Loucy (cell line): ENCODE results near the gene GUCD1.
"Not testable (repeated sequence)": the region's sequence is repeated elsewhere in the genome, so short reads cannot be mapped to it uniquely, and the experiment has no call there.

Source experiments
- H2AFZ ChIP-seq: fragments of 200-600 bp; sonication (generic); 2 replicates; pipeline ENCODE4 v1.6.0; 2016; ENCODE audit warnings: antibody characterized with exemption, mild to moderate bottlenecking, low read length, moderate library complexity
- H3F3A ChIP-seq: fragments of 200-600 bp; 2 replicates; pipeline ENCODE4 v1.6.0; 2016; ENCODE audit warnings: antibody characterized with exemption, low read depth, mild to moderate bottlenecking
- H3K27me3 ChIP-seq: fragments of 200-600 bp; sonication (generic); 2 replicates; pipeline ENCODE4 v1.6.1; 2014; ENCODE audit warnings: low read length, mild to moderate bottlenecking; ENCODE audit not compliant: insufficient read depth, poor library complexity, severe bottlenecking
- H3K36me3 ChIP-seq: fragments of 200-600 bp; sonication (generic); 2 replicates; pipeline ENCODE4 v1.6.1; 2016; ENCODE audit warnings: low read length; ENCODE audit not compliant: insufficient read depth
- H3K4me1 ChIP-seq: fragments of 200-600 bp; sonication (generic); 2 replicates; pipeline ENCODE4 v1.5.1; 2014; ENCODE audit warnings: low read length, mild to moderate bottlenecking; ENCODE audit not compliant: insufficient read depth, poor library complexity, severe bottlenecking
- H3K4me2 ChIP-seq: fragments of 200-600 bp; sonication (generic); 2 replicates; pipeline ENCODE4 v1.6.0; 2014; ENCODE audit warnings: antibody characterized with exemption, low read length, low read depth, mild to moderate bottlenecking; ENCODE audit not compliant: poor library complexity, severe bottlenecking
- H3K4me3 ChIP-seq: fragments of 200-600 bp; sonication (generic); 2 replicates; pipeline ENCODE4 v1.5.1; 2014; ENCODE audit warnings: low read length, mild to moderate bottlenecking, mixed read lengths; ENCODE audit not compliant: poor library complexity, severe bottlenecking
- H3K79me2 ChIP-seq: fragments of 200-600 bp; sonication (generic); 2 replicates; pipeline ENCODE4 v1.6.1; 2014; ENCODE audit warnings: low read length; ENCODE audit not compliant: insufficient read depth
- H3K9ac ChIP-seq: fragments of 200-600 bp; sonication (generic); 2 replicates; pipeline ENCODE4 v1.6.0; 2014; ENCODE audit warnings: mild to moderate bottlenecking, low read depth, low read length, moderate library complexity; ENCODE audit not compliant: poor library complexity, severe bottlenecking
- H3K9me2 ChIP-seq: fragments of 200-600 bp; sonication (generic); replicated peaks from 2 replicates; pipeline ENCODE4 v1.6.1; 2016; ENCODE audit warnings: low read depth, low read length, mixed read lengths
- H3K9me3 ChIP-seq: fragments of 200-600 bp; sonication (generic); 2 replicates; pipeline ENCODE4 v1.6.1; 2014; ENCODE audit warnings: mild to moderate bottlenecking, antibody characterized with exemption, low read length, low read depth; ENCODE audit not compliant: insufficient read depth
- H4K20me1 ChIP-seq: fragments of 200-600 bp; sonication (generic); 2 replicates; pipeline ENCODE4 v1.6.0; 2014; ENCODE audit warnings: antibody characterized with exemption, low read length, mild to moderate bottlenecking; ENCODE audit not compliant: insufficient read depth, poor library complexity, severe bottlenecking
- CTCF ChIP-seq: fragments of 200-600 bp; sonication (generic); conservative IDR thresholded peaks from 2 replicates; pipeline ENCODE4 v1.5.1; 2014; ENCODE audit warnings: mild to moderate bottlenecking, antibody characterized with exemption, low read length
- EZH2phosphoT487 ChIP-seq: fragments of 200-600 bp; IDR thresholded peaks from 2 replicates; pipeline ENCODE4 v1.6.1; 2018; ENCODE audit warnings: antibody characterized with exemption, mild to moderate bottlenecking, moderate library complexity, borderline replicate concordance

GUCD1 gene

GRCh38 chr22:24535348-24535747, 19.6 kb downstream of the GUCD1 start:
- Histone ChIP-seq H4K20me1 (no peaks in the 10 kb centered on the region), H3K79me2 (no peaks in the 10 kb centered on the region), H3K9me2 (no peaks in the 10 kb centered on the region), H3K36me3 (peaks cover 9% of the 10 kb centered on the region; the same call in 1 of the 2 replicates), H3K4me1 (no peaks in the 10 kb centered on the region), H3K9ac (no peak overlapping the region), H2AFZ (no peak overlapping the region), H3K27me3 (no peaks in the 10 kb centered on the region), H3K4me3 (no peak overlapping the region), H3K4me2 (no peak overlapping the region), H3K9me3 (no peaks in the 10 kb centered on the region), H3F3A (no peaks in the 10 kb centered on the region)
- TF ChIP-seq CTCF (no peak), EZH2phosphoT487 (no peak)

GRCh38 chr22:24532075-24532474, 22.9 kb downstream of the GUCD1 start:
- Histone ChIP-seq H3K79me2 (no peaks in the 10 kb centered on the region), H3K4me3 (no peak overlapping the region), H3K36me3 (no peaks in the 10 kb centered on the region), H3K4me1 (no peaks in the 10 kb centered on the region), H3K4me2 (no peak overlapping the region), H4K20me1 (no peaks in the 10 kb centered on the region), H3K27me3 (no peaks in the 10 kb centered on the region), H2AFZ (no peak overlapping the region), H3K9me3 (no peaks in the 10 kb centered on the region), H3K9ac (no peak overlapping the region), H3F3A (no peaks in the 10 kb centered on the region), H3K9me2 (no peaks in the 10 kb centered on the region)
- TF ChIP-seq CTCF (no peak), EZH2phosphoT487 (no peak)

GRCh38 chr22:24530968-24531367, 24.0 kb downstream of the GUCD1 start:
- not testable (repeated sequence) for H4K20me1 ChIP-seq, H3K4me1 ChIP-seq, H3K27me3 ChIP-seq, H3K9me2 ChIP-seq, H3K4me2 ChIP-seq, H3K4me3 ChIP-seq, H3K36me3 ChIP-seq, H3F3A ChIP-seq, H3K79me2 ChIP-seq, H3K9me3 ChIP-seq, H2AFZ ChIP-seq, H3K9ac ChIP-seq

- no peak overlapping the region for H2AFZ ChIP-seq
- H3K4me3 ChIP-seq = no peak overlapping the region
- no peaks in the 10 kb centered on the region for H4K20me1 ChIP-seq
- H3K4me2 ChIP-seq = no peak overlapping the region
- H3K27me3 ChIP-seq = no peaks in the 10 kb centered on the region
- no peaks in the 10 kb centered on the region for H3K9me2 ChIP-seq
- H3K9me3 ChIP-seq = no peaks in the 10 kb centered on the region
- H3K9ac ChIP-seq = no peak overlapping the region
- peaks cover 4% of the 10 kb centered on the region for H3K4me1 ChIP-seq
- H3F3A ChIP-seq = no peaks in the 10 kb centered on the region
- H3K36me3 ChIP-seq = no peaks in the 10 kb centered on the region
- TF ChIP-seq EZH2phosphoT487 (no peak), CTCF (no peak)
- no peaks in the 10 kb centered on the region for H3K79me2 ChIP-seq
These were observed 25.0 kb downstream of the GUCD1 start for GRCh38 chr22:24529898-24530297.
